ENCODE measurements around the gene LACC1.

The LACC1 gene

DNA sequence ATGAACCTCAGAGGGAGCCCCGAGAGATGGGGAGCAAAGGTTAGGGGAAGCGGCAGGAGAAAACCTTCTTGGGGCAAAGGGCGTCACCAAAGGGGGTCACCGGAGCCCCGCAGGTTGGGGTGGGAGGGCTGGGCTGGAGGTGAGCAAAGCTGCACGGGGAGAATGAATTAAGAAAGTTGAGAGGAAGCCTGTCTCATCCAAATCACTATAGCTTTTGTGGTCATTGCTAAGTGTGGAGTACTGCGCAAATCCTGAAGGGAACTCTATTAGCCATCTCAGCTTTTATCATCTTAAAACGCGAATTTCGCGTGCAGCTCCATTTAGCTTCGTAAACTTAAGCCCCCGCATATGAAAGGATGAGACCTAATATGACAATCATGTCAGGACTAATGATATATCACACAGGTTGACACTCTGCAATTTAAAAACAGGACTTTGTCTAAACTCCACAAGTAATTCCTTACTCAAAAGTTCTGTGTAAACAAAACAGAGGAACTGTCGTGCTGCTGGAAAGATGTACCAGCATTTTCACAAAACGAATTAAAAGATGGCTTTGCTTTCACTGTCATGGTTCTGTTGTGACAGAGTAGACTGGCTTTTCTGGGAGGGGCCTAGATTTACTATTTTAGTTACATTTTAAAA, 631 bp downstream of the LACC1 start:
- TF ChIP-seq PAX5 (IDR thresholded peaks at IDR 0.05; ENCODE audit: insufficient read depth, low read length, severe bottlenecking) (no peak), POLR2AphosphoS5 (IDR thresholded peaks at IDR 0.05; ENCODE audit: low read depth, low read length) (no peak), SPI1 (IDR thresholded peaks at IDR 0.05; ENCODE audit: low read depth, low read length) (no peak), POU2F2 (IDR thresholded peaks at IDR 0.05; ENCODE audit: low read depth, low read length) (no peak), POLR2A (IDR thresholded peaks at IDR 0.05; ENCODE audit: low read depth, low read length) (no peak), TAF1 (IDR thresholded peaks at IDR 0.05; ENCODE audit: low read depth, low read length) (no peak)
- FAIRE-seq, result peak; percentile 35
- no peak for DNase-seq (ENCODE audit: insufficient read length, low spot score)

DNA sequence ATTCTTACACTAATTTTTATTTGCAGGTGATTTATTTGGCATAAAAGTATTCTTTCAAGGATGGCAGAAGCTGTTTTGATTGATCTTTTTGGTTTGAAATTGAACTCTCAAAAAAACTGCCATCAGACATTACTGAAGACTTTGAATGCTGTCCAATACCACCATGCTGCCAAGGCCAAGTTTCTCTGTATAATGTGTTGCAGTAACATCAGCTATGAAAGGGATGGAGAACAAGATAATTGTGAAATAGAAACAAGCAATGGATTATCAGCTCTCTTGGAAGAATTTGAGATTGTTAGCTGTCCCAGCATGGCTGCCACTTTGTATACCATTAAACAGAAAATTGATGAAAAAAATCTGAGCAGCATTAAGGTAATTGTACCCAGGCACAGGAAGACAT, 1.2 kb downstream of the LACC1 start:
- DNase-seq (ENCODE audit: insufficient read length, low spot score), result no peak
- peak; percentile 5 for FAIRE-seq
- TF ChIP-seq POLR2A (IDR thresholded peaks at IDR 0.05; ENCODE audit: low read depth, low read length), result no peak
- TF ChIP-seq TAF1 (IDR thresholded peaks at IDR 0.05; ENCODE audit: low read depth, low read length), result no peak

DNA sequence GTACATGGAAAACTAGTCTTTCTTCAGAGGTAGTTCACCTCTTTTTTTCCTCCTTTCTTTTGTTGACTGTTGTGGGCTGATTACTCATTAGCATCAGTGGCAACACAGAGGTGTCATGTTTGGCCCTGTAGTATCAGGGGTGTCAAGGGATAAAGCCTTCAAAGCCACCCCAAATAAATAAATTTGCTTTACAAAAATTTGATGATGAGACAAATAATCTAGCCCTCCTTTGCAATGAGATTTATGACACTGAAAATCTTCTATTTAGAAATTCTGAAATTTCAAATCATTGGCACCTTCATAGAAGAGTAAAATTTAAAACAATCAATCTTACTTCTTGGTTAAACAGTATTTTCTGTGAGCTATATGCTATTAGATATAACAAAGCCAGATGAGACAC, 1.9 kb downstream of the LACC1 start:
- DNase-seq (ENCODE audit: insufficient read length, low spot score), result no peak
- FAIRE-seq, result no peak
- TF ChIP-seq SPI1 (IDR thresholded peaks at IDR 0.05; ENCODE audit: low read depth, low read length) (no peak), TAF1 (IDR thresholded peaks at IDR 0.05; ENCODE audit: low read depth, low read length) (no peak)

GRCh38 chr13:43883631-43884030, 3.9 kb downstream of the LACC1 start:
- TF ChIP-seq POLR2AphosphoS5 (IDR thresholded peaks at IDR 0.05; ENCODE audit: low read depth, low read length), result no peak
- TF ChIP-seq SPI1 (IDR thresholded peaks at IDR 0.05; ENCODE audit: low read depth, low read length), result no peak
- TF ChIP-seq TAF1 (IDR thresholded peaks at IDR 0.05; ENCODE audit: low read depth, low read length), result no peak
- no peak for TF ChIP-seq POLR2A (IDR thresholded peaks at IDR 0.05; ENCODE audit: low read depth, low read length)
- TF ChIP-seq PAX5 (IDR thresholded peaks at IDR 0.05; ENCODE audit: insufficient read depth, low read length, severe bottlenecking), result no peak
- no peak for TF ChIP-seq POU2F2 (IDR thresholded peaks at IDR 0.05; ENCODE audit: low read depth, low read length)
- no peak for DNase-seq (ENCODE audit: insufficient read length, low spot score)
- FAIRE-seq, result no peak

DNA sequence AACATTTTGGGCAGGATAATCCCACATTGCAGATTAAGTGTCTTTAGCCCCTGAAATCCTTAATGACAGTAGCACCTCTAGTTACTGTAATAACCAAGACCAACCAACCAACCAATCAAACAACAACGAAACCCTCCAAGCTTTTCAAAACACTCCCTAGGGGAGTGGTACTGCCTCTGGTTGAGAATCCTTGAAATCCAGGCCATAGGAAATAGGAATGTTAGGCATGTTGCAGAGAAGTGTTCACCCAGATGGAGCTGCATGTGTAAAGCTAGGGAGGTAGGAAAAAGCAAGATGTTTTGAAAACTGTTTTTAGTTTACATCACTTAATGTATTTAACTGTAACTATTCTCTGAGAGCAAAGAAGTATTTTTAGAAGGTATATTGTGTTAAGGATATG, 4.5 kb downstream of the LACC1 start:
- FAIRE-seq (no peak), DNase-seq (ENCODE audit: insufficient read length, low spot score) (no peak)
- TF ChIP-seq POLR2A (IDR thresholded peaks at IDR 0.05; ENCODE audit: low read depth, low read length), result no peak
- TF ChIP-seq POLR2AphosphoS5 (IDR thresholded peaks at IDR 0.05; ENCODE audit: low read depth, low read length), result no peak
- no peak for TF ChIP-seq PAX5 (IDR thresholded peaks at IDR 0.05; ENCODE audit: insufficient read depth, low read length, severe bottlenecking)
- TF ChIP-seq SPI1 (IDR thresholded peaks at IDR 0.05; ENCODE audit: low read depth, low read length), result no peak
- no peak for TF ChIP-seq TAF1 (IDR thresholded peaks at IDR 0.05; ENCODE audit: low read depth, low read length)
- TF ChIP-seq POU2F2 (IDR thresholded peaks at IDR 0.05; ENCODE audit: low read depth, low read length), result no peak

DNA sequence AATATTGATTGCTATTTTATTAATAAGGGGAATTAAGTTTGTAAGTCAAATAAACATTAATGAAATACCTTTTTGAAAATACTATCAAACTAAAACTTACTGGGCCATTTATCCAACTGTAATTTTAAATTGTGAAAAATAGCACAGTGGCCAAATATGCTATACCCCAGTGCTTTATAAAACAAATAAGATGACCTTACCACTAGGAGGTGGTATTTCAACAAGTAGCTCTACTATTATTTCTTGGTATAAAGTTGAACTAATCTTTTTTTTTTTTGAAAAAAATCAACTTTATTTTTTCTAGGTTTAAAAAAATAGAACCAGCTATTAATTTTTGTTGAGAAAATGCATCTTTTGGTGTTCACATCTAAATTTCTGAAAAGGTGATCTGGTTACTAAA, 14.7 kb downstream of the LACC1 start:
- FAIRE-seq (no peak), DNase-seq (ENCODE audit: insufficient read length, low spot score) (no peak)
- no peak for TF ChIP-seq TAF1 (IDR thresholded peaks at IDR 0.05; ENCODE audit: low read depth, low read length)
- no peak for TF ChIP-seq POU2F2 (IDR thresholded peaks at IDR 0.05; ENCODE audit: low read depth, low read length)
- no peak for TF ChIP-seq POLR2A (IDR thresholded peaks at IDR 0.05; ENCODE audit: low read depth, low read length)
- TF ChIP-seq POLR2AphosphoS5 (IDR thresholded peaks at IDR 0.05; ENCODE audit: low read depth, low read length), result no peak
- TF ChIP-seq PAX5 (IDR thresholded peaks at IDR 0.05; ENCODE audit: insufficient read depth, low read length, severe bottlenecking), result no peak
- no peak for TF ChIP-seq SPI1 (IDR thresholded peaks at IDR 0.05; ENCODE audit: low read depth, low read length)

DNA sequence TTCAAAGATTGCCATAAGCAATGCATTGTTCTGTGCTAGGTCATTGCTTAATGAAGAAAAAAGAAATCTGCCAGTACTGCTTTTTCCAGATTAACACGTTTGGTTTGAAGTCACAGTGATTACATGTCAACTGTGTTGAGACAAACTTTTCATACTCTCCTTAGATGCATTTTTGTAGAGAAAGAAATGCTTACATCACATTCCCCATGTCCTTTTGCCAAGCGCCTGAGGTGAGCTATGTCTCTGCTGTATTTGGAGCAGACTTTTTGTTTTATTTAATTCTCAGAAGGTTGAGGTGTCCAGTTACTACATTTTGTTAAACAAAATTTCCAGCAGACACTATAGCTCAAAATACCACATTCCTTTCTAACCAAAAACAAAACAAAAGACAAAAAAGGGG, 16.2 kb downstream of the LACC1 start:
- FAIRE-seq (no peak), DNase-seq (ENCODE audit: insufficient read length, low spot score) (no peak)
- TF ChIP-seq TAF1 (IDR thresholded peaks at IDR 0.05; ENCODE audit: low read depth, low read length), result no peak
- TF ChIP-seq POU2F2 (IDR thresholded peaks at IDR 0.05; ENCODE audit: low read depth, low read length), result no peak
- TF ChIP-seq PAX5 (IDR thresholded peaks at IDR 0.05; ENCODE audit: insufficient read depth, low read length, severe bottlenecking), result no peak
- TF ChIP-seq POLR2AphosphoS5 (IDR thresholded peaks at IDR 0.05; ENCODE audit: low read depth, low read length), result no peak
- no peak for TF ChIP-seq POLR2A (IDR thresholded peaks at IDR 0.05; ENCODE audit: low read depth, low read length)
- no peak for TF ChIP-seq SPI1 (IDR thresholded peaks at IDR 0.05; ENCODE audit: low read depth, low read length)

GRCh38 chr13:43905435-43906031, 25.8 kb downstream of the LACC1 start:
- FAIRE-seq (peak; percentile 70), DNase-seq (ENCODE audit: insufficient read length, low spot score) (peak; percentile 17)
- TF ChIP-seq PAX5 (IDR thresholded peaks at IDR 0.05; ENCODE audit: insufficient read depth, low read length, severe bottlenecking), result no peak

GRCh38 chr13:43908156-43909126, 28.7 kb downstream of the LACC1 start:
- TF ChIP-seq PAX5 (IDR thresholded peaks at IDR 0.05; ENCODE audit: insufficient read depth, low read length, severe bottlenecking), result no peak
- TF ChIP-seq SPI1 (IDR thresholded peaks at IDR 0.05; ENCODE audit: low read depth, low read length), result no peak
- no peak for TF ChIP-seq TAF1 (IDR thresholded peaks at IDR 0.05; ENCODE audit: low read depth, low read length)
- no peak for TF ChIP-seq POU2F2 (IDR thresholded peaks at IDR 0.05; ENCODE audit: low read depth, low read length)
- no peak for TF ChIP-seq POLR2AphosphoS5 (IDR thresholded peaks at IDR 0.05; ENCODE audit: low read depth, low read length)
- TF ChIP-seq POLR2A (IDR thresholded peaks at IDR 0.05; ENCODE audit: low read depth, low read length), result no peak
- FAIRE-seq (peak; percentile 59), DNase-seq (ENCODE audit: insufficient read length, low spot score) (no peak)

All from GM12891 (cell line).